Activated CD8-positive, alpha-beta memory T cell treated with anti-CD3 and anti-CD28 coated beads for 24 hours (primary cell): ENCODE data around the gene NDUFS8.

Experiments
- DNase-seq: peaks from one replicate; pipeline ENCODE4 v3.0.0-alpha.2; 2020

NDUFS8 gene

GRCh38 chr11:68003846-68004550 is 26.5 kb upstream of the NDUFS8 start, which contains the start of gene UNC93B1:
Gene UNC93B1, minus strand, starts transcription at chr11:68004097. Its CDS starts 54 bp downstream, at chr11:68004043.
- DNase-seq = peak; percentile 92

- no peak for DNase-seq
These were observed 25.7 kb upstream of the NDUFS8 start for GRCh38 chr11:68004551-68005335.

GRCh38 chr11:68006606-68007166 is 23.8 kb upstream of the NDUFS8 start:
- DNase-seq = no peak

- no peak for DNase-seq
These were observed 22.7 kb upstream of the NDUFS8 start for GRCh38 chr11:68007498-68008380.

- DNase-seq = no peak
These were observed 21.8 kb upstream of the NDUFS8 start for GRCh38 chr11:68008381-68009337.

GRCh38 chr11:68009391-68010089 is 20.9 kb upstream of the NDUFS8 start:
- DNase-seq = no peak

- DNase-seq = no peak
These were observed 20.1 kb upstream of the NDUFS8 start, which contains the start of gene ALDH3B1 for GRCh38 chr11:68010090-68011041. Gene ALDH3B1, plus strand, starts transcription at chr11:68010327. Its CDS starts 4,971 bp downstream, at chr11:68015298.

- DNase-seq = no peak
These were observed 19.2 kb upstream of the NDUFS8 start for GRCh38 chr11:68011051-68011943.

- DNase-seq = no peak
These were observed 18.2 kb upstream of the NDUFS8 start for GRCh38 chr11:68012044-68012842.

- DNase-seq = no peak
These were observed 17.5 kb upstream of the NDUFS8 start for GRCh38 chr11:68012843-68013610.

GRCh38 chr11:68013611-68014156 is 16.8 kb upstream of the NDUFS8 start:
- DNase-seq = no peak

GRCh38 chr11:68014157-68014946 is 16.1 kb upstream of the NDUFS8 start:
- no peak for DNase-seq

- DNase-seq = no peak
These were observed 15.5 kb upstream of the NDUFS8 start for GRCh38 chr11:68014947-68015447.

GRCh38 chr11:68015467-68015866 is 15.0 kb upstream of the NDUFS8 start:
- DNase-seq = no peak

GRCh38 chr11:68016161-68016903 is 14.1 kb upstream of the NDUFS8 start:
- DNase-seq = no peak
